ENCODE measurements around the gene EBF4. TPM values are rescaled to one million over a fixed set of nuclear protein-coding genes. Genes with fewer than 3 reads are reported as not detected.
"Not testable (repeated sequence)": the region's sequence is repeated elsewhere in the genome, so short reads cannot be mapped to it uniquely, and the experiment has no call there.

The EBF4 gene
- total and polyA plus RNA-seq, 2 of the 8 experiments (the other 6 are each of a cell fraction or from before 2014, with no cell fraction given), result 1.2 to 2.9 TPM

- H3K4me2 ChIP-seq (ENCODE audit: insufficient read depth in 1 of 2, low read depth in 2 of 2, low read length in 2 of 2); H4K20me1 ChIP-seq (replicated peaks in 1 of 2; ENCODE audit: control insufficient read depth in 1 of 2, insufficient read depth in 2 of 2, low read length in 2 of 2); H2AFZ ChIP-seq (ENCODE audit: low read length); H3K23me2 ChIP-seq (ENCODE audit: low read depth, low read length); H3K4ac ChIP-seq (replicated peaks; ENCODE audit: insufficient read length, low read depth, low read length); H3K9me3 ChIP-seq (ENCODE audit: insufficient read depth in 2 of 2, low read depth in 1 of 2, low read length in 1 of 2); DNase-seq (ENCODE audit: low read depth in 1 of 2, low spot score in 2 of 2); H2BK20ac ChIP-seq (ENCODE audit: low read length); H3K27ac ChIP-seq (ENCODE audit: low read depth, low read length); FAIRE-seq; POLR2A ChIA-PET (ENCODE audit: partially characterized antibody); H3K79me2 ChIP-seq (ENCODE audit: control insufficient read depth in 1 of 2, insufficient read depth in 2 of 2, low read length in 2 of 2); H2BK5ac ChIP-seq (ENCODE audit: low read depth, low read length); H4K5ac ChIP-seq (ENCODE audit: insufficient read length, low read depth, low read length); H3K9ac ChIP-seq (replicated peaks in 1 of 4; ENCODE audit: extremely low read depth in 1 of 4, low read depth in 3 of 4, low read length in 3 of 4); H4K8ac ChIP-seq (ENCODE audit: extremely low read depth, insufficient read depth, low read length); H3K14ac ChIP-seq (ENCODE audit: insufficient read length); H3K4me3 ChIP-seq (ENCODE audit: extremely low read depth in 1 of 4, insufficient read depth in 2 of 4, low read depth in 3 of 4, low read length in 4 of 4); H3K56ac ChIP-seq (replicated peaks; ENCODE audit: insufficient read length, low read depth, low read length); H3K36me3 ChIP-seq (ENCODE audit: control insufficient read depth in 2 of 4, insufficient read depth in 4 of 4, low read length in 3 of 4); H3K18ac ChIP-seq (ENCODE audit: extremely low read depth, low read length); H3K79me1 ChIP-seq (ENCODE audit: low read depth, low read length); H2BK12ac ChIP-seq (ENCODE audit: low read depth, low read length); H2BK120ac ChIP-seq (replicated peaks; ENCODE audit: low read depth, low read length); H3K23ac ChIP-seq (ENCODE audit: insufficient read length); H2AK5ac ChIP-seq (ENCODE audit: low read depth, low read length); H2BK15ac ChIP-seq (ENCODE audit: low read length); H4K91ac ChIP-seq (replicated peaks; ENCODE audit: insufficient read length, low read length): not testable (repeated sequence)
- H3K27me3 ChIP-seq (replicated peaks in 1 of 4; ENCODE audit: control insufficient read depth in 3 of 4, extremely low read depth in 1 of 4, insufficient read depth in 3 of 4, low read length in 3 of 4), result peaks cover 38 to 82% (median 68%) of the 10 kb centered on the region in 4 experiments
- CTCF ChIA-PET (ENCODE audit: partially characterized antibody), result interaction anchor here (1.5 to 8.4 kb wide), 4 partner anchors 7 to 58 kb away, joined by 5 to 75 read pairs (median 62); no protein-coding TSS in a partner anchor
- H3K4me1 ChIP-seq (replicated peaks in 1 of 4; ENCODE audit: control insufficient read depth in 3 of 4, insufficient read depth in 4 of 4, low read length in 3 of 4), result peaks cover 0 to 31% (median 19%) of the 10 kb centered on the region in 4 experiments; a peak in 6 of 7 replicates
- WGBS, 2 experiments (ENCODE audit: extremely low coverage in 1 of 2, insufficient coverage in 1 of 2, insufficient read length in 1 of 2, insufficient replicate concordance in 2 of 2, low coverage in 1 of 2, low lambda C conversion rate in 2 of 2, missing lambda C conversion rate in 1 of 2), result 91% methylated on average over 12 of the region's 12 CpGs; no CpG with 5 or more reads in 1 of the 2 experiments
Observed at GRCh38 chr20:2695984-2696525, 3.5 kb downstream of the EBF4 start.

All from H1 (cell line).